Right lobe of liver (tissue), 6 donors: ENCODE results near the gene JPT1. TPM values are rescaled to one million over a fixed set of nuclear protein-coding genes. Genes with fewer than 3 reads are reported as not detected.

Experiments used
- ATAC-seq, 4 donors: fragments of 200-7000 bp; cut with Tn5 transposase; one replicate each; pipeline ENCODE4 v1.9.1; 2020; ENCODE audit warnings: mild to moderate bottlenecking in 4 of 4, moderate library complexity in 4 of 4
- DNase-seq, 3 donors: peaks; one replicate each; pipeline ENCODE4 v3.0.0-alpha.2; 2020
- H3K27ac ChIP-seq, 3 donors: fragments of 200-600 bp; one replicate each; pipeline ENCODE4 v1.8.0; 2022
- H3K27me3 ChIP-seq, 2 donors: fragments of 200-600 bp; one replicate each; pipeline ENCODE4 v1.8.0; 2022
- H3K36me3 ChIP-seq, 4 donors: fragments of 200-600 bp; sonication (generic) in 1 of 4; one replicate each; pipeline versions ENCODE4 v1.5.1 to v1.8.0; 2017 to 2022; ENCODE audit warnings: control low read depth in 1 of 4
- H3K4me1 ChIP-seq, 4 donors: fragments of 200-600 bp; sonication (generic) in 1 of 4; one replicate each; pipeline versions ENCODE4 v1.5.1 to v1.8.0; 2017 to 2022; ENCODE audit warnings: control low read depth in 1 of 4
- H3K4me3 ChIP-seq, 3 donors: fragments of 200-600 bp; one replicate each; pipeline ENCODE4 v1.8.0; 2022
- H3K9me3 ChIP-seq, 4 donors: fragments of 200-600 bp; sonication (generic) in 1 of 4; one replicate each; pipeline versions ENCODE4 v1.5.1 to v1.8.0; 2017 to 2022; ENCODE audit warnings: control low read depth in 1 of 4
- POLR2A ChIP-seq: fragments of 450-650 bp; IDR thresholded peaks from one replicate; pipeline ENCODE4 v1.6.1; 2017; ENCODE audit warnings: antibody characterized with exemption, mild to moderate bottlenecking
- WGBS: methylation state at CpG from one replicate; pipeline ENCODE4 v1.1.6; 2018; ENCODE audit warnings: low coverage, low lambda C conversion rate; ENCODE audit not compliant: insufficient coverage; ENCODE audit errors: missing lambda C conversion rate; 5-methylcytosine and 5-hydroxymethylcytosine counted together
- intact Hi-C, 2 donors: fragments of 100-400 bp; cut with DNase I; formaldehyde crosslinking; loops; one replicate each; pipeline versions ENCODE4 v1.11.2 to v1.14.1; 2022
- total RNA-seq, 6 experiments: library from RNA; depleted of rRNA in 2 of 6; stranded (reverse); fragments of >200 nt in 2 of 6; fragmentation: NEBNext Ultra II Directional in 3 of 6; extraction: Animal tissue kit (Norgen Biotek cat#: 25700) in 3 of 6; gene quantifications; one replicate each; pipeline versions ENCODE4 v1.1.0 to v1.2.4, GENCODE V29; 2016 to 2023
- TF ChIP-seq, protein P1 (sequence below), 4 donors: fragments of 200-600 bp in 3 of 4; fragments of 450-650 bp in 1 of 4; IDR thresholded peaks; one replicate each; pipeline versions ENCODE4 v1.5.1 to v1.8.0; 2016 to 2022; ENCODE audit warnings: antibody characterized with exemption in 4 of 4, mild to moderate bottlenecking in 2 of 4
- donor health status: DM: no; HTN: yes; CAD: no.
- donor health status: DM: no; HTN: no; CAD: no.
- donor health status: DM: no; HTN: no; CAD: no.
- donor health status: DM: no; HTN: yes; CAD: no.
- donor health status: DM: no; HTN: yes; CAD: no.

Gene JPT1
- total RNA-seq, 6 experiments from 2014 or later = 16.7 to 57.8 (median 29.5) TPM

DNA sequence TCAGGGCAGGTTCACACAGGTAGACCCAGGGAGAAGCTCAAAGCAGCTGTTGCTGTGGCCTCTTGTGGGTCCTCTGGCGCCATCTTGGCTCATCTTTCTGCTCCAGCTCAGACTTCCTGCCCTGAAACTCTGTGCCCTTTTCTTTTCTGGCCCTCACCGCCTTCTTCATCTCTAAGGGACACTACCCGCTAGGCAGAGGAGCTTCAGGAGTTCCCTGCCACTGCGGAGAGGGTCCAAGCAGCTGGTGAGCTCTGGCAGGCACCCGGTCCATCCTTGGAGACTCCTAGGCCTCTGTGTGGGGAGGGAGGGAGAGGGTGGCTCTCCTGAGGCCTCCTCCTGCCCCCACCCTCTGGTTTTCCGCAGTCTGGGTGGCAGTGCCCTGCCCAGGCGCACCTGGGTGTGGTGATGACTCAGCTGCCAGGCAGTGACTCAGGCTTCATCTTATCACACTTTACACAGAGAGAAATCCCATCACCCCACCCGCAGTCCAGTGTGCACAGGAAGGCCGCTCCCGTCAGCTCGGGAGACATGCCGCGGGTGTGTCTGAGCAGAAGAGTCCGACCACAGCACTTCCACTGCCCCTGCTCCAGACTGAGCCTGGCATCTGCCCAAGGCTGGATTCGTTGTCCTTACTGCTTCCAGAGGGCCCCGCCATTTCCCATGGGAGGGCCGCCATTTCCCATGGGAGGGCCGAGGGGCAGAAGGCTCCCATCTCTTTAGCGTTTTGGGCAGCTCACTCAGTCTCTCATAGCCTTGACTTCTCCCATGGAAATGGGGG is 30.1 kb downstream of the JPT1 start:
- H3K27me3 ChIP-seq = no peaks in the 10 kb centered on the region
- no peaks in the 10 kb centered on the region for H3K36me3 ChIP-seq
- intact Hi-C loops = no loop called here
- no peak overlapping the region for H3K4me3 ChIP-seq
- H3K4me1 ChIP-seq = peaks cover 0 to 3% (median 0%) of the 10 kb centered on the region in 4 donors
- no peaks in the 10 kb centered on the region for H3K9me3 ChIP-seq
- peak; percentile 70 to 95 (median 75) for ATAC-seq
- 79% methylated on average over 2 of the region's 19 CpGs for WGBS
- peak overlapping the region in 2 of 3 donors; percentile 18 to 43 for H3K27ac ChIP-seq
- DNase-seq = peak in 2 of 3 donors; percentile 71 to 80
- no peak for TF ChIP-seq POLR2A
- TF ChIP-seq, protein P1, sequence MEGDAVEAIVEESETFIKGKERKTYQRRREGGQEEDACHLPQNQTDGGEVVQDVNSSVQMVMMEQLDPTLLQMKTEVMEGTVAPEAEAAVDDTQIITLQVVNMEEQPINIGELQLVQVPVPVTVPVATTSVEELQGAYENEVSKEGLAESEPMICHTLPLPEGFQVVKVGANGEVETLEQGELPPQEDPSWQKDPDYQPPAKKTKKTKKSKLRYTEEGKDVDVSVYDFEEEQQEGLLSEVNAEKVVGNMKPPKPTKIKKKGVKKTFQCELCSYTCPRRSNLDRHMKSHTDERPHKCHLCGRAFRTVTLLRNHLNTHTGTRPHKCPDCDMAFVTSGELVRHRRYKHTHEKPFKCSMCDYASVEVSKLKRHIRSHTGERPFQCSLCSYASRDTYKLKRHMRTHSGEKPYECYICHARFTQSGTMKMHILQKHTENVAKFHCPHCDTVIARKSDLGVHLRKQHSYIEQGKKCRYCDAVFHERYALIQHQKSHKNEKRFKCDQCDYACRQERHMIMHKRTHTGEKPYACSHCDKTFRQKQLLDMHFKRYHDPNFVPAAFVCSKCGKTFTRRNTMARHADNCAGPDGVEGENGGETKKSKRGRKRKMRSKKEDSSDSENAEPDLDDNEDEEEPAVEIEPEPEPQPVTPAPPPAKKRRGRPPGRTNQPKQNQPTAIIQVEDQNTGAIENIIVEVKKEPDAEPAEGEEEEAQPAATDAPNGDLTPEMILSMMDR (IDR thresholded peaks at IDR 0.05) = no peak

DNA sequence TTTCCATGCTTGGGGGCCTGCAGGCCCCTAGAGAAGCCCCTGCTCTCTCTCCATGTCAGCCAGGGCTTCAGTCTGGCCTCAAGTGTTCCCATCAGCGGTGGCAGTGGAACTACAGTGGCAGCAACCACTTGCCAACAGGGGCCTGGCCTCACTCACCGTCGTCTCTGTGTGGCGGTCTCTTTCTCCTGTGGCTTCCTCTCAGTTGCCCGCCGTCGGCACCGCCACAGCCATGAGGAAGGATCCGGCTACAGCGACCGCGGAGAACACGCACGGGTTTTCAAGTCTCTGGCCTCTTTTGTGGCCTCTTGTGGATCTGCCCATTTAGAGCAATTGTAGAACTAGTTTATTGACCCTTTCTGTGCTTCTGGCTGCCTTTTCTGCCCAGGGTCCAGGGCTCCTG is 36.0 kb downstream of the JPT1 start:
- Histone ChIP-seq H3K9me3 (no peaks in the 10 kb centered on the region), H3K4me1 (peaks cover 0 to 16% (median 2%) of the 10 kb centered on the region in 4 donors), H3K4me3 (no peak overlapping the region), H3K27ac (no peak overlapping the region), H3K27me3 (no peaks in the 10 kb centered on the region), H3K36me3 (no peaks in the 10 kb centered on the region)
- DNase-seq (no peak), ATAC-seq (no peak)
- intact Hi-C loops = loop anchor here (10.0 kb wide), 2 partner anchors 54 to 86 kb away; partner anchors contain the start of gene NUP85 (in 1 of the 2)
- TF ChIP-seq, protein P1 (IDR thresholded peaks at IDR 0.05) = no peak
- no peak for TF ChIP-seq POLR2A
- WGBS = no CpG with 5 or more reads among the region's 14 CpGs

DNA sequence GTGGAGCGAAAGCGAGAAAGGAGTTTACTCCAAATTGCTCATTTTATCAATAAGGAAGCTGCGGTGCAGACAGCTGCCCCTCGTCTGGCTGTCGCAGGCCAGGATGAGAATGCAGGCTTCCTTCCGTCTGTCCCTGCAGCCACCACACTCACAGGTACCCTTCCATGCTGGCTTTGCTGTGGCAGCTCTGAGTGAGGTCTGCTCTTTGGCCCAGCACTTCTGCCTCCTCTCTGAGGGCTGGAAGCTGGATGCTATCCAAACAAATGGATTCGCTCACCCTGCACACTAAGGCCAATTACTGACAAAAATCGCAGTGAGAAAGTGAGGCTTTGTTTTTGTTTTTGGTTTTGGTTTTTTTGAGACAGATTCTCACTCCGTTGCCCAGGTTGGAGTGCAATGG is 37.6 kb downstream of the JPT1 start:
- Histone ChIP-seq H3K27me3 (no peaks in the 10 kb centered on the region), H3K9me3 (no peaks in the 10 kb centered on the region), H3K4me1 (peaks cover 0 to 16% (median 2%) of the 10 kb centered on the region in 4 donors), H3K4me3 (no peak overlapping the region), H3K27ac (no peak overlapping the region), H3K36me3 (no peaks in the 10 kb centered on the region)
- DNase-seq = no peak
- ATAC-seq = no peak
- TF ChIP-seq, protein P1 (IDR thresholded peaks at IDR 0.05) = no peak
- TF ChIP-seq POLR2A = no peak
- 41% methylated on average over 4 of the region's 9 CpGs for WGBS
- intact Hi-C loops = loop anchor here (10.0 kb wide), 2 partner anchors 52 to 88 kb away; partner anchors contain the start of gene NUP85 (in 1 of the 2)

DNA sequence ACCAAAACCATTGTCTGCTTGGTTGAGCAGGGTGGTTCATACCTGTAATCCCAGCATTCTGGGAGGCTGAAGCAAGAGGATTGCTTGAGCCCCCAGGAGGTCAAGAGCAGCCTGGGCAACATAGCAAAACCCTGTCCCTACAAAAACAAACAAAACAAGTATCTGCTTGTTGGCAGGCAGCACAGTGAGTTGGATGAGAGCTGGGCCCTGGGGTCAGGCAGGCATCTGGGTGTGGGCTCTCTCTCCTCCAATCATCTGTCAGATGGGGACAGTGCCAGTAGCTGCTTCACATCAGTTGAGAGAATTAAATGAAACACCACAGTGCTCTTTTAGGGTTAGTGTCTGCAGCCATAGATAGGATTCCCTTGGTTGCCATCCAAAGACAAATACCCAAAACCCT is 38.8 kb downstream of the JPT1 start:
- H3K27ac ChIP-seq = no peak overlapping the region
- ATAC-seq = no peak
- no peaks in the 10 kb centered on the region for H3K9me3 ChIP-seq
- intact Hi-C loops = loop anchor here (10.0 kb wide), 2 partner anchors 51 to 89 kb away; partner anchors contain the start of gene NUP85 (in 1 of the 2)
- TF ChIP-seq, protein P1 (IDR thresholded peaks at IDR 0.05) = no peak
- TF ChIP-seq POLR2A = no peak
- no peaks in the 10 kb centered on the region for H3K27me3 ChIP-seq
- H3K4me1 ChIP-seq = peaks cover 0 to 21% (median 2%) of the 10 kb centered on the region in 4 donors
- H3K36me3 ChIP-seq = no peaks in the 10 kb centered on the region
- DNase-seq = no peak
- H3K4me3 ChIP-seq = no peak overlapping the region
